Stimulated activated CD4-positive, alpha-beta T cell treated with anti-CD3 and anti-CD28 coated beads, Interleukin-15, amount 100 ng/mL, for 48 hours (primary cell): ENCODE measurements around the gene PTPMT1.

Experiments
- DNase-seq, 2 donors: peaks; one replicate each; pipeline ENCODE4 v3.0.0-alpha.2; 2020; ENCODE audit warnings: low read depth in 2 of 2

The PTPMT1 gene

GRCh38 chr11:47578524-47579494 is 13.4 kb downstream of the PTPMT1 start, which contains the start of the genes KBTBD4 and NDUFS3:
KBTBD4 (minus strand) TSS chr11:47578970; CDS start chr11:47578951, 19 bp downstream.
NDUFS3 (plus strand) TSS chr11:47579074; CDS start chr11:47579092, 18 bp downstream.
- DNase-seq = peak; percentile 74 to 79

GRCh38 chr11:47583844-47584243 is 18.4 kb downstream of the PTPMT1 start:
- no peak for DNase-seq

DNA sequence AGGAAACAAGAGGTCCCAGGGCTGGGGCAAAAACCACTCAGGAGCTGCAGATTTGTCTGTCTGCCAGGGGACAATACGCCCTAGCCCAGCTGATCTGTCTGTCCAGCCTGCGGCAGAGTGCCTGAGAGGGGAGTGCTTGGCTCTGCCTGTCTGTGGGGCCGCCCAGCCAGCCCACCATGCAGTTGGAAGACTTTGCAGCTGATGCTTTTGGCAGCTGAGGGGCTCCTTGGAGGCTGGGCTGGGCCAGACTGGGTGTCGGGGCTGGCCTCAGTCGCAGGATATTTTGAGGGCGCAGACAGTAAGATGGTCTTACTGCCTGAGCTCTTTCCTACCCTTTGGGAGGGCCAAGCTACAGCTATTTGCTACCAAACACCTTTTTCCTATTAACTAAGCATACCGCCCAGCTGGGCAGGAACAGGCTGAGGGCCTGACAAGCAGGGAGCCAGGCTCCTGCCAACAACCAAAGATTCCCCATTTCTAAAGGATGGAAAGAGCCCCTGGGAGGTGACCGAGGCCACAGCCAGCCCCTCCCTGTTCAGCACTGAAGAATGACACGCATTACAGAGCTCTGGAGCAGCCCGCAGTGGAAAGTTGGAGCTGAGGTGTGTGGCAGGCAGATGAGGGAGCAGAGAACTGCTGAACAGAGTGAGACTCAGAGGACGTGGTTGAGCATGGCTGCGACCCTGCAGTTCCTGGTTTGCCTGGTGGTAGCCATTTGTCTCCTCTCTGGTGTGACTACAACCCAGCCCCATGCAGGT is 20.9 kb downstream of the PTPMT1 start, which contains the start of gene FAM180B:
Gene FAM180B (plus strand): TSS at position 581 of the 758 bp plus-strand sequence. CDS start 91 bp downstream, at position 672.
- no peak for DNase-seq

DNA sequence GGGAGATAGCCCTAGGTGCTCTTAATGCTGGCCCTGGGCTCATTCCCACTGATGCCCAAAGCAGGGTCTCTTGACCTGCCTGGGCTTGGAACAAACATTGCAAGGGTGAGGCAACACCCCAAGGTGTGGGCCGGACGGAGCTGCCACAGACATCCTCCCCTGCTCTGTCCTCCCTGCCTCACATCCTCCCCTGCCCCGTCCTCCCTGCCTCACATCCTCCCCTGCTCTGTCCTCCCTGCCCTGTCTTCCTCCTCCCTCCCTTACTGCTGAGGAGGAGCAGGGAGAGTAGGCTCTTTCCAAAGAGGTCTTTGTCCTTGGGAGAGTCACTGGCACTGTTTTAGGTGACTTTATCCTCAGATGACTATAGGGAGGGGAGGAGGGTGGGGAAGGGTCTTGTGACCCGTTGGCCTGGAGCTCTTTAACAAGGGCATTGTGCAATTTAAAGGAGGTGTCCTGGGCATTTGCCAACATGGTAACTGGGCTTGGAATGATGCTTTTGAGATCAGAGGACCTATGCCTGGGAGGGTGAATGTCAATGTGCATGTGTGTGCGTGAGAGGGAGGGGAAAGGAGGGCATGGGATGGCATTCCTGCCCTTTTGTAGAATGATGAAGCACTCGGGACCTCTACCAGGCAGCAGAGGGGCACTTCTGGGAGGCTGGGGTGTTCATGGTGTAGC is 21.8 kb downstream of the PTPMT1 start:
- no peak for DNase-seq

GRCh38 chr11:47587723-47588326 is 22.4 kb downstream of the PTPMT1 start:
- no peak for DNase-seq

DNA sequence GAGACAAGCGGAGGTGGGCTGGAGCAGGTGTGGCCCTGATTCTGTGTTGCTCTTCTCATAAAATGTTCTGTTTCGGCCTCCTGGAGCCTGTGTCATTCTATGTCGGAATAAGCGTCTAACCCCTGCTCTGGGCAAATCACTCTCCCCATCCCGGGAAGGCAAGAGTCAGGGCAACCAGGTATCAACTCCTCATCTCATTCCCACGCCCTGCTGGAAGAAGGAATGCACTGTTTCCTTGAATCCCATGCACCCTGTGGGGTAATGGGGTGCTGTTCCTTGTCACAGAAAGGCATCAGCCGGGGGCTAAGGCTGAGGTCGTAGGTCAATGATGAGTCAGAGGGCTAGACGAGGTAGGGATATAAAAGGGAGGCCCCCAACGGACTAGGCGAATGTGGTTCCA is 23.7 kb downstream of the PTPMT1 start:
- DNase-seq = no peak

GRCh38 chr11:47589584-47589976 is 24.2 kb downstream of the PTPMT1 start:
- DNase-seq = no peak

GRCh38 chr11:47589977-47590861 is 24.8 kb downstream of the PTPMT1 start:
- no peak for DNase-seq

GRCh38 chr11:47591764-47592163 is 26.4 kb downstream of the PTPMT1 start:
- no peak for DNase-seq

GRCh38 chr11:47592251-47592650 is 26.9 kb downstream of the PTPMT1 start:
- DNase-seq = no peak

- no peak for DNase-seq
These were observed 27.6 kb downstream of the PTPMT1 start for GRCh38 chr11:47592970-47593369.

- no peak for DNase-seq
These were observed 28.1 kb downstream of the PTPMT1 start for GRCh38 chr11:47593492-47593933.

- no peak for DNase-seq
These were observed 28.8 kb downstream of the PTPMT1 start, which contains the start of gene C1QTNF4 for GRCh38 chr11:47593934-47594855. C1QTNF4 (minus strand) TSS chr11:47594411; CDS start chr11:47590810, 3,601 bp downstream.

DNA sequence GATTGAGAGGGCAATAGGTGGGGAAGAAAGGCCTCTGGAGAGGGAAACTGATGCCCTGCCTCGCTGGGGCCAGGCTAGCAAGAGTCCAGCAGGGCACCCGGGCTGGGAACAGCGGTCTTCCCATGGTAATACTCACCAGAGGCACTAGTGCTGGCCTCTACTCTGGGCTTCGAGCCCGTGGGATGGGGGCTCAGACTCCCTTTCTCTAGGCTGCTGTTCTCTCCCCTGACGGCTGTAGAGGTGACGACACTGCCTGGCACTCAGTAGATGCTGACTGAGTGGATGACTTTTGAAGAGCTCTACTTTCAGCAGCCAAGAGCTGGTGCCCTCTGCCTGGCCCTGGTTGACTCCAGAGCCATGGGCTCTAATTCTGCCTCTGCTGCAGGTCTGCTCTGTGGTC is 29.6 kb downstream of the PTPMT1 start:
- DNase-seq = no peak

- no peak for DNase-seq
These were observed 30.6 kb downstream of the PTPMT1 start for GRCh38 chr11:47595967-47596366.

DNA sequence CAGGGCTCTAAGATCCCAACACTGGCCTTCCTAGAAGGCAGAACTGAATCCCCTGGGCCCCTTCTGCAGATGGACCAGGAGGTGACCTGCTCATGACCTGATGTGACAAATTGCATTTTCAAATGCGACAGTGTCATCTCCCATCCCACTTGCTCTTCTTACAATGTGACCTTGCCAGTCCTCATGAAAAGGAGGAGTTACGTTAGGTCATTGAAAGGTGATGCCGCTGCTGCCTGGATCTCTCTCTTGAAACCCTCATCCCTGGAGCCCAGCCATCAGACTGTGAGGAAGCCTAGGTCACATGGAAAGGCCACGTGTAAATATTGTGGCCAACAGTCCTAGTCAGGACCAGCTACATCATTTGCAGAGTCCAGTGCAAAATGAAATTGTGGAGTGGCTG is 34.5 kb downstream of the PTPMT1 start:
- no peak for DNase-seq

DNA sequence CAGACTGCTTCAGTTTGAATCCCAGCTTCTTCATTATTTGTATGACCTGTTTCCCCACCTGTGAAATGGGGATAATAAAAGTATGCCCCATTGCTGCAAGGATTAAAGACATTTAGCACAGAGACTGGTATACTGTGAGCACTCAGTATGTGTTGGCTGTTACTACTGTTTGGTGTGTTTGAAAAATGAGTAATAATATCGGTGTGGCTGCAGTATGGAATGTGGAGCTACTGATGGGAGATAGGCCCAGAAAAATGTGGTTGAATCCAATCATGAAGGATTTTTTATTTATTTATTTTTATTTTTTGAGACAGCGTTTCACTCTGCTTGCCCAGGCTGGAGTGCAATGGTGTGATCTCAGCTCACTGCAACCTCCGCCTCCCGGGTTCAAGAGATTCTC is 37.9 kb downstream of the PTPMT1 start:
- no peak for DNase-seq

GRCh38 chr11:47605921-47606320 is 40.5 kb downstream of the PTPMT1 start:
- DNase-seq = no peak

DNA sequence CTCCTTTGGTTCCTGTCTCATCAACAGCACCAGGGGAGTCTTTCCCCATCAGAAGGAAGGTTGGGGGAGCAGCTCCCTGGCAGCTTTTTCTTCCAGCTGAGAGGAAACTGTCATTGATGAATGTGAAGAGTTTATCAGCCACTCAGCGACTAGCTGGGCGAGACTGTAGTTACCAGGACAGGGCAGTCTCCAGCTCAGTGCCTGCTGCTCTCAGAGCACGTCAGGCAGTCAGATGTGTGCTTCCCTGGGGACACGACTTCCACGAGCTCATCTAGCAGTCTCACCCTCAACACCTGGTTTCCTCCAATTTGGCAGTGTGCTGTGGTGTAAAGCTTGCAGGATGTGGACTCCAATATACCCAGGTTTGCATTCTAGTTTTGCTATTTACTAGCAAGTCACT is 41.3 kb downstream of the PTPMT1 start:
- DNase-seq = no peak
